ENCODE measurements around the gene KIF6.

The KIF6 gene

GRCh38 chr6:39543950-39544349 lies 181.3 kb downstream of the KIF6 start:
- no peak for TF ChIP-seq CTCF (conservative IDR thresholded peaks at IDR 0.05; ENCODE audit: low read length)
- H3K4me3 ChIP-seq (ENCODE audit: low read length) = no peak overlapping the region
- DNase-seq (ENCODE audit: low read depth) = no peak

- peak; percentile 87 for DNase-seq (ENCODE audit: low read depth)
- no peak for TF ChIP-seq CTCF (conservative IDR thresholded peaks at IDR 0.05; ENCODE audit: low read length)
- H3K4me3 ChIP-seq (ENCODE audit: low read length) = no peak overlapping the region
These were observed 182.1 kb downstream of the KIF6 start for GRCh38 chr6:39543095-39543494.

GRCh38 chr6:39540454-39540853 lies 184.8 kb downstream of the KIF6 start:
- TF ChIP-seq CTCF (conservative IDR thresholded peaks at IDR 0.05; ENCODE audit: low read length) = no peak
- DNase-seq (ENCODE audit: low read depth) = no peak
- H3K4me3 ChIP-seq (ENCODE audit: low read length) = no peak overlapping the region

- no peak for TF ChIP-seq CTCF (conservative IDR thresholded peaks at IDR 0.05; ENCODE audit: low read length)
- peak overlapping the region; percentile 15; the same call in 1 of the 2 replicates for H3K4me3 ChIP-seq (ENCODE audit: low read length)
- peak; percentile 49 for DNase-seq (ENCODE audit: low read depth)
These were observed 194.9 kb downstream of the KIF6 start for GRCh38 chr6:39530201-39530759.

- TF ChIP-seq CTCF (conservative IDR thresholded peaks at IDR 0.05; ENCODE audit: low read length) = no peak
- peak; percentile 12 for DNase-seq (ENCODE audit: low read depth)
- no peak overlapping the region for H3K4me3 ChIP-seq (ENCODE audit: low read length)
These were observed 197.2 kb downstream of the KIF6 start for GRCh38 chr6:39527792-39528564.

GRCh38 chr6:39524007-39524406 lies 201.2 kb downstream of the KIF6 start:
- no peak for DNase-seq (ENCODE audit: low read depth)
- H3K4me3 ChIP-seq (ENCODE audit: low read length) = no peak overlapping the region
- no peak for TF ChIP-seq CTCF (conservative IDR thresholded peaks at IDR 0.05; ENCODE audit: low read length)

- DNase-seq (ENCODE audit: low read depth) = no peak
- H3K4me3 ChIP-seq (ENCODE audit: low read length) = no peak overlapping the region
- no peak for TF ChIP-seq CTCF (conservative IDR thresholded peaks at IDR 0.05; ENCODE audit: low read length)
These were observed 203.2 kb downstream of the KIF6 start for GRCh38 chr6:39521958-39522357.

Data from AG10803 (cell line).